Measurements from ENCODE around the gene TRIM22. TPM values are rescaled to one million over a fixed set of nuclear protein-coding genes. Genes with fewer than 3 reads are reported as not detected.

The TRIM22 gene
- total RNA-seq, result 5.9 and 10.8 TPM in 2 replicates

GRCh38 chr11:5689551-5689983 lies at the start of gene TRIM22:
TSS of gene TRIM22 (plus strand) at chr11:5689790. CDS start at chr11:5696233, 6,443 bp downstream.

GRCh38 chr11:5684646-5685362 lies 4.8 kb upstream of the TRIM22 start, which contains the start of gene TRIM5:
TSS of gene TRIM5 (minus strand) at chr11:5685074. CDS start at chr11:5680177, 4,897 bp downstream.

GRCh38 chr11:5736396-5736795 lies 46.8 kb downstream of the TRIM22 start, which contains the start of gene OR56B1:
TSS of gene OR56B1 (plus strand) at chr11:5736448. CDS start at chr11:5736517, 69 bp downstream.

GRCh38 chr11:5753943-5754342 lies 64.4 kb downstream of the TRIM22 start, which contains the start of gene OR52N4:
TSS of gene OR52N4 (plus strand) at chr11:5754243. CDS start at chr11:5754741, 498 bp downstream.

Other genes with a start within 250 kb of the TRIM22 start
- not detected in 2 replicates for gene OR51I1, start 248.3 kb upstream of the TRIM22 start, total RNA-seq
- not detected in 2 replicates for gene OR51I2, start 240.5 kb upstream of the TRIM22 start, total RNA-seq
- gene OR52D1, start 201.1 kb upstream of the TRIM22 start, total RNA-seq, result not detected in 2 replicates
- gene UBQLN3, start 179.8 kb upstream of the TRIM22 start, total RNA-seq, result under 0.01 TPM in 1 of 2 replicates, not detected in the other
- 0.22 and 0.39 TPM in 2 replicates for gene UBQLNL, start 173.1 kb upstream of the TRIM22 start, total RNA-seq
- gene OR52H1, start 141.2 kb upstream of the TRIM22 start, total RNA-seq, result 0.76 and 0.79 TPM in 2 replicates
- not detected in 2 replicates for gene OR52B6, start 108.9 kb upstream of the TRIM22 start, total RNA-seq
- 26.7 and 70.5 TPM in 2 replicates for gene TRIM6, start 93.2 kb upstream of the TRIM22 start, total RNA-seq
- 9.4 and 11.0 TPM in 2 replicates for gene TRIM34, start 64.8 kb upstream of the TRIM22 start, total RNA-seq
- 29.4 and 35.1 TPM in 2 replicates for gene TRIM5, start 4.7 kb upstream of the TRIM22 start, total RNA-seq
- gene OR56B1, start 46.7 kb downstream of the TRIM22 start, total RNA-seq, result not detected in 2 replicates
- gene OR52N4, start 64.5 kb downstream of the TRIM22 start, total RNA-seq, result 0.39 TPM in 1 of 2 replicates, not detected in the other
- gene OR52N5, start 93.6 kb downstream of the TRIM22 start, total RNA-seq, result not detected in 2 replicates
- not detected in 2 replicates for gene OR52N1, start 101.5 kb downstream of the TRIM22 start, total RNA-seq
- not detected in 2 replicates for gene OR52N2, start 119.1 kb downstream of the TRIM22 start, total RNA-seq
- not detected in 2 replicates for gene OR52E6, start 152.1 kb downstream of the TRIM22 start, total RNA-seq
- gene OR52E8, start 167.9 kb downstream of the TRIM22 start, total RNA-seq, result not detected in 2 replicates
- not detected in 2 replicates for gene OR52E4, start 190.8 kb downstream of the TRIM22 start, total RNA-seq
- not detected in 2 replicates for gene OR52E5, start 203.4 kb downstream of the TRIM22 start, total RNA-seq

Measured in placental epithelial cell (primary cell).